K562 (cell line): ENCODE measurements around the gene NPIPB2. TPM values are rescaled to one million over a fixed set of nuclear protein-coding genes. Genes with fewer than 3 reads are reported as not detected.
"Not testable (repeated sequence)": the region's sequence is repeated elsewhere in the genome, so short reads cannot be mapped to it uniquely, and the experiment has no call there.

ENCODE experiments used
- ATAC-seq: fragments of 200-7000 bp; cut with Tn5 transposase; 3 replicates; pipeline ENCODE4 v1.9.1; 2020; ENCODE audit warnings: moderate library complexity
- BruUV-seq: library from RNA; stranded (reverse); fragments of 400-500 nt; replicated peaks from 2 replicates; lab custom pipeline; 2021; lab: Mats Ljungman, UMichigan
- CTCF ChIA-PET: fragments of 300-600 bp; formaldehyde crosslinking; extraction: SDS; loops from one replicate; lab custom pipeline; 2021; ENCODE audit warnings: low intra/inter-chr PET ratio; lab: Yijun Ruan, JAX
- POLR2A ChIA-PET: fragments of 300-600, 350-650 bp; sonication (Branson Sonifier 250); formaldehyde crosslinking; extraction: SDS; loops from one replicate; lab custom pipeline; 2021; ENCODE audit warnings: antibody characterized with exemption, inconsistent platforms; lab: Yijun Ruan, JAX
- DNase-seq, 4 experiments: peaks; one replicate each; pipeline versions ENCODE4 v3.0.0 to v3.0.0-alpha.2; 2011 to 2018; ENCODE audit warnings: low spot score in 3 of 4, mixed read lengths in 3 of 4; ENCODE audit errors: extremely low read depth in 1 of 4
- FAIRE-seq: peaks from 2 replicates; lab custom pipeline; 2011; peaks lifted over from hg19 to GRCh38; lab: Jason Lieb, UNC
- H2AFZ ChIP-seq: 2 replicates; pipeline ENCODE4 v1.6.0; 2011; ENCODE audit warnings: low read depth, low read length, control low read depth, inconsistent platforms
- H3K27ac ChIP-seq: fragments of 200-600 bp; 3 replicates; pipeline ENCODE4 v1.8.0; 2011; ENCODE audit warnings: low read depth, mild to moderate bottlenecking, control low read depth, inconsistent platforms, low read length, moderate library complexity, mixed read lengths; ENCODE audit errors: extremely low read depth
- H3K27me3 ChIP-seq, 2 experiments: fragments of 300-600 bp in 1 of 2; 2 replicates in 1 of 2; 3 replicates in 1 of 2; pipeline versions ENCODE4 v1.6.0 to v1.8.0; 2011; ENCODE audit warnings: inconsistent platforms in 2 of 2, low read length in 2 of 2, mild to moderate bottlenecking in 1 of 2, mixed read lengths in 1 of 2, moderate library complexity in 1 of 2; ENCODE audit not compliant: control insufficient read depth in 2 of 2, insufficient read depth in 2 of 2
- H3K36me3 ChIP-seq: fragments of 300-600 bp; 3 replicates; pipeline ENCODE4 v1.8.0; 2011; ENCODE audit warnings: mild to moderate bottlenecking, low read length, inconsistent platforms; ENCODE audit not compliant: control insufficient read depth, insufficient read depth
- H3K4me1 ChIP-seq, 2 experiments: fragments of 200-600 bp in 1 of 2; replicated peaks in 1 of 2; 2 replicates in 1 of 2; 3 replicates in 1 of 2; pipeline versions ENCODE4 v1.5.1 to v1.8.0; 2011; ENCODE audit warnings: inconsistent platforms in 2 of 2, low read length in 2 of 2, mild to moderate bottlenecking in 1 of 2, mixed read lengths in 1 of 2, moderate library complexity in 1 of 2; ENCODE audit not compliant: control insufficient read depth in 2 of 2, insufficient read depth in 2 of 2
- H3K4me2 ChIP-seq: 2 replicates; pipeline ENCODE4 v1.6.1; 2011; ENCODE audit warnings: low read length, control low read depth, inconsistent platforms, mixed read lengths; ENCODE audit not compliant: insufficient read depth
- H3K4me3 ChIP-seq: fragments of 200-600 bp; sonication (generic), shearing (Covaris generic); 2 replicates; pipeline ENCODE4 v1.5.1; 2016; ENCODE audit warnings: control low read depth, inconsistent platforms
- H3K79me2 ChIP-seq: fragments of 200-600 bp; 3 replicates; pipeline ENCODE4 v1.8.0; 2011; ENCODE audit warnings: low read length, inconsistent platforms; ENCODE audit not compliant: control insufficient read depth, insufficient read depth
- H3K9ac ChIP-seq, 2 experiments: 2 replicates each; pipeline versions ENCODE4 v1.6.0 to v1.6.1; 2011; ENCODE audit warnings: low read depth in 2 of 2, low read length in 2 of 2, control low read depth in 1 of 2, inconsistent platforms in 1 of 2, mild to moderate bottlenecking in 1 of 2, mixed read lengths in 1 of 2; ENCODE audit not compliant: insufficient read depth in 1 of 2
- H3K9me1 ChIP-seq: one replicate; pipeline ENCODE4 v1.6.0; 2011; ENCODE audit warnings: inconsistent platforms, mild to moderate bottlenecking, low read length, moderate library complexity; ENCODE audit not compliant: control insufficient read depth, insufficient read depth
- H3K9me3 ChIP-seq: replicated peaks from 2 replicates; pipeline ENCODE4 v1.5.1; 2011; ENCODE audit warnings: low read depth, low read length, inconsistent platforms; ENCODE audit not compliant: control insufficient read depth, insufficient read depth
- H4K20me1 ChIP-seq: replicated peaks from 2 replicates; pipeline ENCODE4 v1.6.1; 2011; ENCODE audit warnings: low read length, inconsistent platforms, mixed read lengths; ENCODE audit not compliant: control insufficient read depth, insufficient read depth
- CUX1 ChIP-seq: fragments of 200-800 bp; sonication (Bioruptor generic); IDR thresholded peaks from 2 replicates; pipeline ENCODE4 v1.6.1; 2016; ENCODE audit warnings: missing genetic modification characterization, missing compliant biosample characterization
- HSF4 ChIP-seq: fragments of 250-450 bp; sonication (Bioruptor Pico); IDR thresholded peaks from 2 replicates; pipeline ENCODE4 v2.1.2; 2022; ENCODE audit warnings: mild to moderate bottlenecking, moderate library complexity, borderline replicate concordance
- KAT8 ChIP-seq: fragments of 450-650 bp; IDR thresholded peaks from 2 replicates; pipeline ENCODE4 v1.6.1; 2016; ENCODE audit warnings: low read depth, mild to moderate bottlenecking
- PHF20 ChIP-seq: fragments of 450-650 bp; IDR thresholded peaks from 2 replicates; pipeline ENCODE4 v1.6.1; 2018; ENCODE audit not compliant: partially characterized antibody
- POLR3A ChIP-seq: IDR thresholded peaks from 2 replicates; pipeline ENCODE4 v1.6.1; 2011; ENCODE audit warnings: borderline replicate concordance, mild to moderate bottlenecking, moderate library complexity; ENCODE audit not compliant: insufficient read length, insufficient read depth; ENCODE audit errors: extremely low read depth
- SMARCA5 ChIP-seq: fragments of 450-650 bp; IDR thresholded peaks from 2 replicates; pipeline ENCODE4 v1.6.1; 2016
- ZBTB8A ChIP-seq: fragments of 450-650 bp; IDR thresholded peaks from 2 replicates; pipeline ENCODE4 v1.6.1; 2018; ENCODE audit warnings: mild to moderate bottlenecking, moderate library complexity; ENCODE audit not compliant: partially characterized antibody
- ZNF586 ChIP-seq: fragments of 450-650 bp; formaldehyde crosslinking; conservative IDR thresholded peaks from 2 replicates; pipeline ENCODE4 v1.4.0; 2020; ENCODE audit warnings: mild to moderate bottlenecking, moderate library complexity
- WGBS: fragments of 100-300 bp; shearing (Covaris generic); methylation state at CpG from one replicate; pipeline ENCODE4 v1.1.6; 2016; ENCODE audit warnings: low coverage, mixed read lengths; ENCODE audit not compliant: insufficient coverage; ENCODE audit errors: missing lambda C conversion rate; 5-methylcytosine and 5-hydroxymethylcytosine counted together
- in situ Hi-C: fragments of 300-500 bp; cut with MboI; formaldehyde crosslinking; loops from 4 replicates; pipeline ENCODE4 v1.15.0; 2018; ENCODE audit warnings: inconsistent platforms, mixed read lengths
- intact Hi-C: fragments of 100-400 bp; cut with micrococcal nuclease; formaldehyde crosslinking; loops from 2 replicates; pipeline ENCODE4 v1.14.2; 2022
- polyA plus RNA-seq, 8 experiments: library from polyadenylated mRNA; depleted of rRNA in 4 of 8; stranded (reverse) in 5 of 8; unstranded in 3 of 8; fragments of >200 nt; fragmentation: Nextera tagmentation in 2 of 8; fragmentation: Illumina TruSeq in 1 of 8; extraction: Ambion mirVana in 2 of 8; extraction: Trizol in 1 of 8; gene quantifications; 2 replicates each; pipeline versions ENCODE4 v1.2.1 to v1.2.3, GENCODE V29; 2011 to 2014; ENCODE audit warnings: inconsistent platforms in 1 of 8, missing spikeins in 1 of 8
- total RNA-seq, 7 experiments: library from RNA; depleted of rRNA in 6 of 7; stranded (reverse); fragments of >200 nt in 6 of 7; fragmentation: Illumina TruSeq in 2 of 7; extraction: Trizol in 2 of 7; gene quantifications; 2 replicates each; pipeline versions ENCODE4 v1.2.1 to v1.2.3, GENCODE V29; 2011 to 2021; ENCODE audit warnings: low replicate concordance in 1 of 7

The NPIPB2 gene
- total and polyA plus RNA-seq, 9 of the 15 experiments (the other 6 are each of a cell fraction or from before 2014, with no cell fraction given): 0.21 to 2.9 (median 1.6) TPM; not detected in 1

GRCh38 chr16:11953576-11953975 is 11.7 kb upstream of the NPIPB2 start:
- H3K79me2 ChIP-seq: not testable (repeated sequence)

GRCh38 chr16:11950388-11950787 is 8.5 kb upstream of the NPIPB2 start:
- in situ Hi-C loops: no loop called here
- Histone ChIP-seq H3K9me1 (no peaks in the 10 kb centered on the region), H3K36me3 (no peaks in the 10 kb centered on the region), H2AFZ (peak overlapping the region; percentile 48; the same call in 1 of the 2 replicates), H3K9me3 (no peaks in the 10 kb centered on the region), H3K79me2 (no peaks in the 10 kb centered on the region), H3K4me3 (no peak overlapping the region), H3K9ac (no peak overlapping the region), H3K27me3 (peaks cover 4 to 8% of the 10 kb centered on the region in 2 experiments; a peak in 3 of 5 replicates), H4K20me1 (no peaks in the 10 kb centered on the region), H3K27ac (no peak overlapping the region), H3K4me2 (no peak overlapping the region), H3K4me1 (no peaks in the 10 kb centered on the region; a peak in 3 of 5 replicates)
- WGBS: 44% methylated on average over 5 of the region's 5 CpGs
- no TSS peak for BruUV-seq
- FAIRE-seq: no peak
- TF ChIP-seq ZNF586 (no peak), CUX1 (CRISPR knock-in tag) (no peak), PHF20 (no peak), POLR3A (no peak), SMARCA5 (no peak), KAT8 (no peak), HSF4 (CRISPR knock-in tag) (no peak), ZBTB8A (no peak)
- no peak for DNase-seq
- intact Hi-C loops: no loop called here
- CTCF ChIA-PET: interaction anchor here (0.6 to 2.1 kb wide), 5 partner anchors 27 to 151 kb away, joined by 3 to 34 read pairs (median 4); partner anchors contain the start of gene SNX29
- POLR2A ChIA-PET: no interaction called here
- ATAC-seq: no peak

More at GRCh38 chr16:11953576-11953975, 11.7 kb upstream of the NPIPB2 start:
- H3K9me3 ChIP-seq, in situ Hi-C loops, H3K9me1 ChIP-seq, intact Hi-C loops, H3K4me3 ChIP-seq, DNase-seq, FAIRE-seq, BruUV-seq, H4K20me1 ChIP-seq, H3K36me3 ChIP-seq, POLR2A ChIA-PET, H3K27me3 ChIP-seq, ATAC-seq, CTCF ChIA-PET, H3K9ac ChIP-seq, H3K27ac ChIP-seq, H2AFZ ChIP-seq, H3K4me2 ChIP-seq, H3K4me1 ChIP-seq: not testable (repeated sequence)
- WGBS: 58% methylated on average over 7 of the region's 8 CpGs
